Measurements from ENCODE around the gene SPIN1.
A peak's percentile ranks its signal among the peaks of the same experiment; 100 is the strongest.

SPIN1 gene

DNA sequence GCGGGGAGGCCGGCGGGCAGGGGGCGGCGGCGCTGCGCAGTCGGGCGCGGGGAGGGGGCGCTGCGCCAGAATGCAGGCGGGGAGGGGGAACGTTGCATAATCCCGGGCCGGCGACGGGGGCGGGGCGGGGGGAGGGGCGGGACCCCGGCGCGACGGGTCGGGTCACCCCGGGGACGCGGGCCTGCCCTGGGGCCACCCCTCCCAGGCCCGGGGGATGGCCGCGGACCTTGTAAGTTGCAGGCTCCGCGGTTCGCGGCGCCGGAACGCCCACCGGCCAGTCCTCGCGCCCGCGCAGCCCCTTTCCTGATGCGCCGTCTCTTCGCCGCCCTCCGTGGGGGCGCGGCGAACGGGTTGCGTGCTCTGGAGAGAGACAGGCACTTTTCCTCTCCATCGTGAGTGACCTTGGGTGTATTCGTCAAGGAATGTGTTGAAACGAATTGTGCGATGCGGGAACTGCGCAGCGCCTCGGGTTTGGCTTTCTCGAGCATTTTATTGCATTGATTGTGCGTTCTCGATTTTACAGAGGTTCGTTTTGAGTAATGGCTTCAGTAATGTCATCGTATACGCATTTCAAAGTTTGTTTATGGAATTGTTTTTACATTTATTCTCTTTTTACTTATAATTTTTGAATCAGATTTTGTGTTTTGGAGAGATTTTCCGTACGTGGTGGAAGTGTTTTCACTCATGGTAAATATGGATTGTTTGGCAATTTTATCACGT is 802 bp downstream of the SPIN1 start:
- DNase-seq: peak; percentile 3 to 63

DNA sequence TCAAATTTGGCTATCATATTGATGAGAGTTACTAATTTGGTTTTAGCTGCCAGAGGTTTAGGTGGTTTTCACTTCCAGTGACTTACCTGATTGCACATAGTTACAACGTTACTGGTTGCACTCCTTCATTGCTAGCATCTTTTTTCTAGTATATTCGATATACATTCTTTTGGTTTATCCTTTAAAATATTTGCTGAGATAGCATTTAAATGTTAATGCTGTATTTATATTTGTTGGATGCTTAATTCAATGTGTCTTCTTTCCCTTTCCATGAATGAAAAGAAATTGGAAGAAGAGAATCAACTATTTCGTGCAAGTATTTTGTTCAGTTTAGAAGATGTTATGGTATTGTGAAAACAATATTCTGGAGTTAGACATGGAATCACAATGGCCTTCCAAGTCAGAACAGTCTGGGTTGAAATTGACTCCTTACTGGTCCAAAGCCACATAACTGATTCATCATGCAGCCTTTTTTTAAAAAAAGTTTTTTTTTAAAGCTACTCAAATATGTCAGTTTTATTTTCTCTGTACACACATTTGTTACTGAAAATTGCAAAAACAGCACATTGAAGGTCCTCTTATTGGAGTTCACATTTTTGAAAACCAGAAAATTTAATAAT is 2.2 kb downstream of the SPIN1 start:
- DNase-seq: no peak

DNA sequence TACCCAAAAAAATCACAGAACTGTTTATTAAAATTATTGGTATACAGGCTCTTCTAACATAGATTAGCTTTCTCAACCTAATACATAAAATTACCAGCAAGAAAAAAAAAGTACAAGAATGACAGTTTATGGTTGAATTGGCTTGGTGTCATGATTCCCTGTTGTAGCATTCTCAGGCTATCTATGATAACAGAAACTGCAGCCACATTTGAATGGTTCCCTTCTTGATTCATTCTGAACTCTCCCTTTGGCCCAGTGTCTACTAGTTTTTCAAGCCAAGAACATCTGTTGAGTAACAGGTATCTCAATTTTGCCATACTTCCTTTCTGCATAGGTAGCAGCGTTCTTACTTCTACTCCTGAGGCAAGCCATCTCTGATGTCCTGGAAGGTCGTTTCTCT is 3.0 kb downstream of the SPIN1 start:
- DNase-seq: no peak

DNA sequence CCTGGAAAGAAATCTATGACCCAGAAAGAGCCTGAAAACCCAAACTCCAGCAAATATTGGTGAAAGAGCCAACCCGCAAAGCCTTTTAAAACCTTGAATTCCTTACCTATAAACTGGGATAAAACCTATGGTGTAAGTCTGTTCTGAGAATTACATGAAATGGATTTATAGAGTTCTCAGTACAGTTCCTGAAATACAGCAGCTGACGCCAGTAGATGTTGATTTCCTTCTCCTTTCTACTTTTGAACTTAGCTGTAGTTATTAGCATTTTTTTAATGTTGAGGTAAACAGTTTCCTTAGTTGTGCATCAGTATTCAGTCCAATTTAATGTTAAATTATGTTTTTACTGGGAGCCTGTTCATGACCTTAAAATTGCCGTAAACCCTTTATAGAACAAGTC is 3.7 kb downstream of the SPIN1 start:
- DNase-seq: no peak

DNA sequence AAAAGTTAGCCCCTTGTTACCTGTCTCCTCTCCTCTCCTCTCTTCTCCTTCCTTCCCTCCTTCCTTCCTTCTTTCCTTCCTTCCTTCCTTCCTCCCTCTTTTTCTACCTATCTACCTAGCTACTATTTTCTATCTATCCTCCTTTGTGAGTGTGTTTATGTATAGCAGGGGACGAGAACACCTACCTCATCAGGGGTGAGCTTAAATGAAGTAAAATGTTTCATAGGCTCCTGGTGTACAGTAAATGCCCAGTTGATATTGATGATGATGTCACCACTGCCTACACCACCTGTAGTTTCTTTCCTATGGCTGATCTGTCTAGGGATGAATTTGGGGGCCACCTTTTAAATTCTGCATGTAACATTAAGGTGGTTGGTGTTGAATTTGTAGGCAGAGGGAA is 4.3 kb downstream of the SPIN1 start:
- DNase-seq: no peak

DNA sequence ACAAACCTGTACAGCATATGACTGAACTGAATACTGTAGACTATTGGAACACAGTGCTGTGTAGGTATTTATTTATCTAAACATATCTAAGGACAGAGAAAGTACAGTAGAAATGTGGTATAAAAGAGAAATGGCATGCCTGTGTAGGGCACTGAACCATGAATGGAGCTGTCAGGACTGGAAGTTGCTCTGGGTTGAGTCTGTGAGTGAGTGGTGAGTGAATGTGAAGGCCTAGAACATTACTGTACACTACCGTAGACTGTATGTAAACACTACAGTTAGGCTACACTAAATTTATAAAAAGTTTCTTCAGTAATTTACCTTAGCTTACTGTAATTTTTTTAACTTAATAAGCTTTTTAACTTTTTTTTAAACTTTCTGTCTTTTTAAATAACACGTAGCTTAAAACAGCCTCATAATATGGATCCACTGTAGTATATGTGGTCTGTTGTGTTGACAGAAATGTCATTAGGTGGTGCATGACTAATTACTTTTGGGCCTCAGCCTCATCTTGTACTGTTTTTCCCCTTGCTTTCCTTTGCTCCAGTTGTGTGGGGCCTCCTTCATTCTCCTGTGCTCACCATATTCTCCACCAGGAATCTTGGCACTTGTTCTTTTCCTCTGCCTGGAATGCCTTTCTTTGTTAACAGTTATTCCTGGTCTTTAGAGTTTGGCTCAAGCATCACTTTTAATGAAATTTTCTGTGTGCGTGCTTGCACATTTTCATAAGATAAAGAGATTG is 8.8 kb downstream of the SPIN1 start:
- DNase-seq: no peak

DNA sequence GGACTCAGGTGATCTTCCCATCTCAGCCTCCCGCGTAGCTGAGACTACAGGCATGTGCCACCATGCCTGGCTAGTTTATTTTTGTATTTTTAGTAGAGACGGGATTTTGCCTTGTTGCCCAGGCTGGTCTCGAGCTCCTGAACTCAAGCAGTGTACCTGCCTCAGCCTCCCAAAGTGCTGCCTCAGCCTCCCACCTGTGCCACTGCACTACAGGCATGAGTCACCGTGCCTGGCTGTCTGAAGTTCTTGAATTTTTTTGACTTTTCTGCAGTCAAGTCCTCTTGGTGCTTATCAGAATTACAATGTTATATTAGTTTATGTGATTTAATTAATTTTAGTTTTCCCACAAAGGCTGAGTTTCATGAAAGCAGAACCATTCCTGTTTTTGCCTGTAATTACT is 9.8 kb downstream of the SPIN1 start:
- no peak for DNase-seq

DNA sequence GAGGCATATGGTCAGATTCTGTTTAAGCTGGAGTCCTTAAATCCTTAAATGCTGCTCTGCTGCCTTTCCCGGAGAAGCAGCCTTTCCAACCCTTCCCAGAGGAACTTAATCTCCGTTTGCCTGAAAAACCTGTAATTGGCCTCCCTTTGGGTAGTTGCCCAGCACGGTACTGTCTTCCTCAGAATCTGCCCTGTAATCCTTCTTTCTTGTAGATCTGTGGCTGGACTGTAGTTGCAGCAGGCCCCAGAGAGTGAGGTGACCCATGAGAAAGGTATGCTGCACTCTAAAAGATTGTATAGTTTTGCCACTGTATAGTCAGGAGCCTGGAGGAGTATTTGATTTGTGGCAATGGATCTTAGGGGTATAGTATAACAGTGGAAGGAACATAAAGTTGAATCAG is 11.7 kb downstream of the SPIN1 start:
- peak in 1 of 2 experiments; percentile 45 for DNase-seq

DNA sequence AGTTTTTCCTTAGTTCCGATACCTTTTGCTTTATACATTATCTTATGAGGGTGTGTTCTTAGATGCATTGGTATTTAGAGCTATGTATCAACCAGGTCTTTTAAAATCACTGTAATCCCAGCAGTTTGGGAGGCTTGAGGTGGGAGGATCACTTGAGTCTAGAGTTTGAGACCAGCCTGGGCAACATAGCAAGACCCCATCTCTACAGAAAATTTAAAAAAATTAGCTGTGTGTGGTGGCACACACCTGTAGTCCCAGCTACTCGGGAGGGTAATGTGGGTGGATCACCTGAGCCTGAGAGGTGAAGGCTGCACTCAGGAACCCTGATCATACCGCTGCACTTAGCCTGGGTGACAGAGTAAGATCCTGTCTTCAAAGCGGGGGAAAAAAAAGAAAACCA is 15.1 kb downstream of the SPIN1 start:
- DNase-seq: no peak

DNA sequence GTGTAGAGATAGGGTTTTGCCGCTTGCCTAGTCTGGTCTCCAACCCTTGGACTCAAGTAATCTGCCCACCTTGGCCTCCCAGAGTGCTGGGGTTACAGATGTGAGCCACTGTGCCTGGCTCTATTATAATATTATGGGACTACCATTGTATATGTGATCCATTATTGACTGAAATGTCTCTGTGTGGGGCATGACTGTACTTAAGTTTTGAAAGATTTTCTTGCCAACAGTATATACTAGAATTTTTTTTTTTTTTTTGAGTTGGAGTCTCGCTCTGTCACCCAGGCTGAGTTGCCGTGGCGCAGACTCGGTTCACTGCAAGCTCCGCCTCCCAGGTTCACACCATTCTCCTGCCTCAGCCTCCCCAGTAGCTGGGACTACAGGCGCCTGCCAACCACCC is 17.8 kb downstream of the SPIN1 start:
- DNase-seq: no peak

DNA sequence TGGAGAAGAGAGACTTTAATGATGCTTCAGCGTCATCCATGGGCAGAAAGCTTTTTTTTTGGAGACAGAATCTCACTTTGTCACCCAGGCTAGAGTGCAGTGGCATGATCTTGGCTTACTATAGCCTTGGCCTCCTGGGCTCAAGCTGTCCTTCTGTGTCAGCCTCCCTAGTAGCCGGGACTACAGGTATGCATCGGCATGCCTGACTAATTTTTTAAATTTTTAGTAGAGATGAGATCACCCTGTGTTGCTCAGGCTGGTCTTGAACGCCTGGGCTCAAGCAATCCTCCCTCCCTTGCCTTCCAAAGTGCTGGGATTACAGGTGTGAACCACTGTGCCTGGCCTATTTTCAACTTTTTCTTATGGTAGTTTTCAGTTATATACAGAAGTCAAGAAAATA is 23.2 kb downstream of the SPIN1 start:
- DNase-seq: no peak

DNA sequence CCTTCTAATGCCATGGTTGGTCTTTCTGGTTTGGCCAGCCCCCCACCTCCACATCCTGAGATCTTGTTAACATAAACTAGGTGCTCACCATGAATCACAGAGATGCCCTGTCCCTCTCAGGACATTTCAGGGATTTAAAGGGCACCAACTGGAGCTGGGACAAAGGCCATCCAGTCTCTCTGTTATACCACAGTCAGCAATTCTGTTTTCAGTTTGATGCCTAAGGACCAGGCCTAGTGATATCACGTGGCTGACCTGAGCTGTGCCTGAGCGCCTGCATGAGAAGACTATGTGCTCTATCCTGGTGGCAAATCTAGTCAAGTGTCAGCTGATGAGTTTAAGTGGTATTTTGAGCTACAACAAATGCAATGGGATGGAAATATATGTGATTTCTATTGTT is 26.1 kb downstream of the SPIN1 start:
- DNase-seq: no peak

DNA sequence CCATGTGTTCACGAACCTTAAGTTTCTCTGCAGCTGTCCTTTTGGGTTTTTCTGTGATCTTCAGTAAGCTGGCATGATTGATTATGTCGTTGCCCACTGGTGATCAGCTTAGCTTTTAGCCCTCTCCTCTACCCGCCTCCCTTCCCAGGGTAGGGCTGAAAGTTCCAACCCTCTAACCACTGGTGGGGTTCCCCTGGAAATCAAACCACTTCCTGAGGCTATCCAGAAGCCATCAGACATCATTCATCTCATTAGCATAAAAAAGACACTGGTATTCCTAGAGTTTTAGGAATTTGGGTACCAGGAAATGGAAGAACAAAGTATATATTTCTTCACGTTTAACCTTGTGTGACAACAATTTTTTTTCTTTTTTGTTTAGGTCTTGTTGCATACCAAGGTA is 29.8 kb downstream of the SPIN1 start:
- no peak for DNase-seq

DNA sequence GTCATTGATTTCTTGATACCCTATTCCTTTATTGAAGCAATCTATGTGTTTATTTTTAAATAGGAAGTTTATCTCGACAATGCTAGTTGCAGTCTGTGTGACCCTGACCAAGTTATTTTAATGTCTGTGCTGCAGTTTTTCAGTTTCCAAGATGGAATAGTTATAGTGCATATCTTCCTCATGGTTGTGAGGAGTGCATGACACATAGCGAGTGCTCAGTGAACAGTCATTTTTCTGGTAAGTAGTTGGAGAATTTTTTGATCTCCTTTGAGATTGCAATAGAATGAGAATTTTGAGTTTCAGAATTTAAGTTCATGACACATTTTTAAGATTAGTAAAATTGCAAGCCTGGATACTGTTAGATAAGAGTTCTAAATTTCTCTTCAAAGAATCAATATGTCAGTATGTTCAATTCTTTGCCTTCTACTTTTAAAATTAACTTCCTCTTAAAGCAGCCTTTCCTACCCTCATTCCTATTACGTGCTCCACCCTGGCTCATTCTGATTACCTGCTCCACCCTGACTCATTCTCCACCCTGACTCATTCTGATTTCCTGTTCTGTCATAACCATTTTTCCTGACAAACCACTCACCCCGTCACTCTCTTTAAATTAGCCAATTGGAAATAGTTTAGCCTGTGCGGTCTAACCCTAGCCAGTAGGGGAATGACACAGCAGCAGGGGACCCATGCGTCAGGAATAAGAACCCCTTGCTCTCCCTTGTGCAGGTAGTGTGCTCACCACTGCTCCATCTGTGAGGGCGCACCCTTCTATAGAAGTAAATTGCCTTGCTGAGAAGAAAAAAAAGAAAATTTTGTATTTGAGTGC is 30.7 kb downstream of the SPIN1 start:
- no peak for DNase-seq

DNA sequence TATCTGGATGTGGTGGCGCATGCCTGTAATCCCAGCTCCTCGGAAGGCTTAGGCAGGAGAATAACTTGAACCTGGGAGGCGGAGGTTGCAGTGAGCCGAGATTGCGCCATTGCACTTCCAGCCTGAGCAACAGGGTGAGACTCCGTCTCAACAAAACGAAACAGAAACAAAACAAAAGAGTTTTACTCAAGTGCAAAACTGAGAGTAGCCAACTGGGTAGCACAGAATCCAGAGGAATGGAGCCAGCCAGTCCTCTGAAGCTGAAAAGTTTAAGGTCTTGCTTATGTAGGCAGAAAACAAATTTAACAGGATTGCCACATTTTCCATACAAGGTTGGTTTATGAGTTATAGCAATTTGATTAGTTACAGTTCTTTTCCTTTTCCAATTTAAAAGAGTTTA is 32.0 kb downstream of the SPIN1 start:
- no peak for DNase-seq

DNA sequence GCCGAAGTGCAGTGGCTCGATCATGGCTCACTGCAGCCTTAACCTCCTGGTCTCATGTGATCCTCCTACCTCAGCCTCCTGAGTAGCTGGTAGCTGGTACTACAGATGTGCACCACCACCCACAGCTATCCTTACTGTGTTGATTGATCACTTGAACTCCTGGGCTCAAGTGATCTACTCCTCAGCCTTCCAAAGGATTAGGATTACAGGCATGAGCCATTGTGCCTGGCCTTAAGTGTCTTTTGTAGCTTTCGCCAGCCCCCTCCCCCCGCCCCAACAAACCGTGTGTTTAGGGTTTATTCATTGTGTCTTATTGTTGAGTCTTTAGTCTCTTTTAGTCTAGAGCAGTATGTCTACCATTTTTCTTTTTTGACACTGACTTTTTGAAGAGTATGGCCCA is 33.1 kb downstream of the SPIN1 start:
- no peak for DNase-seq

DNA sequence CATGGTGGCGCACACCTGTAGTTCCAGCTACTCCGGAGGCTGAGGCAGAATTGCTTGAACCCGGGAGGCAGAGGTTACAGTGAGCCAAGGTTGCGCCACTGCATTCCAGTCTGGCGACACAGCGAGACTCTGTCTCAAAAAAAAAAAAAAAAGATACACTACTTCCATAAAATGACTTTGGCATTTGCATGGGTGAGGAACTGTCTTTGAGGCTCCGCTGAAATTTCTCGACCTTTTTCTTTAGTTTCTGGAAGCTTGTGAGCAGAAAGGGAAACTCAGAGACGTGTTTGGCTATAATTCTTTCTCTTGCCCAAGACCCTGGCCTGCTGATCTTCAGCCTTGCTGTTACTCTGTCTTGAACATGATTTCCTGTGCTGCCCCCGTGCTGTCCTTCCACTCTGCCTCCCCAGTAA is 37.3 kb downstream of the SPIN1 start:
- DNase-seq: no peak

DNA sequence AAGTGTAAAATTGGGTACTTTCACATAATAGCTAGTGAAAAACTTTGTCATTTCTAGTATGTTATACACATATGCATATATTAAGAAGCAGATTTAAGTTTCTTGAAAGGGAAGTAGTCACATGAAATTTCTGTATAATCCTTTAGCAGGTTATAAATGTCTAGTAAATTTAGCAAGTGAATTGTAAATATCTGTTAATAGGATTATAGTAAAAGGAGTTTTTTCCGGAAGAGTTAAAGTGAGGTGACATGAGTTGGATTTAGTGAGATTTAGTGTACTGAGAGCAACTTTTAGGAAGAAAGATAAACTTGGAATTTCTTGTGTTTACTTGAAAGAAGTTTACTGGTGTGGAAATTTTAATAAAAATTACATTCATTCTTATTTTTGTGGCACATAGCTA is 38.4 kb downstream of the SPIN1 start:
- DNase-seq: no peak

DNA sequence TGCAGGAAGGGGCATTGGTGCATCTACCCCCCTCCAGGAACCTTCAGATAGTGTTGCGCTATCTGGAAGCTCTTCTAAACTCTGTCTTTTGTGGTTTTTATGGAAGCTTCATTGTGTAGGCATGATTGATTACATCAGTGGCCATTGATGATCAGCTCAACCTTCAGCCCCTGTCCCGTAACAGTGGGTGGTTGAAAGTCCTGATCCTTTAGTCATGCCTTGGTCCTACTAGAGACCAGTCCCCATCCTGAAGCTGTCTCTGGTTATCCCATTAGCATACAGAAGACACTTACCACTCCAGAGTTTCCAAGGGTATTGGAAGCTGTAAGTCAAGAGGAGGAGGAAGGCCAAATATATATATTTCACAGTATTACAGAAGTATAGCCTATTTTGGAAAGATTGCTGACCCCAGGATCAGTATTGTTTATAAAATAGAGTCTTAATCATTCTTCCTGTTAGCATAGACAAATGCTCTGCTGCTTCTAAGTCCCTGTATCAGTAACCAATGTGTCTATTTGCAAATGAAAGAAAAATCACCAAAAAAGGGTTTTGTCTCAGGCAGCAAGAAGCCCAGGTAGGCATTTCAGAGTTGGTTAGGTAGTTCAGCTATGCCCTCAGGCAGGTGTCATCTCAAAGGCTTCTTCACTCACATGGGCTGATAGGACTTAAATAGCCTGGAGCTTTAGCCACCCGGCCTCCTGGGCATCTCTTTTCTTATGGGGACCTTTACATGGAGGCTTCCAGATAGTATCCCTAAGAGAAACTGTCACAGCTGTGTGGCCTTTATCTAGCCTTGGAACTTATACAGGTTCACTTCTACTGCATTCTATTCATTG is 41.6 kb downstream of the SPIN1 start:
- no peak for DNase-seq

DNA sequence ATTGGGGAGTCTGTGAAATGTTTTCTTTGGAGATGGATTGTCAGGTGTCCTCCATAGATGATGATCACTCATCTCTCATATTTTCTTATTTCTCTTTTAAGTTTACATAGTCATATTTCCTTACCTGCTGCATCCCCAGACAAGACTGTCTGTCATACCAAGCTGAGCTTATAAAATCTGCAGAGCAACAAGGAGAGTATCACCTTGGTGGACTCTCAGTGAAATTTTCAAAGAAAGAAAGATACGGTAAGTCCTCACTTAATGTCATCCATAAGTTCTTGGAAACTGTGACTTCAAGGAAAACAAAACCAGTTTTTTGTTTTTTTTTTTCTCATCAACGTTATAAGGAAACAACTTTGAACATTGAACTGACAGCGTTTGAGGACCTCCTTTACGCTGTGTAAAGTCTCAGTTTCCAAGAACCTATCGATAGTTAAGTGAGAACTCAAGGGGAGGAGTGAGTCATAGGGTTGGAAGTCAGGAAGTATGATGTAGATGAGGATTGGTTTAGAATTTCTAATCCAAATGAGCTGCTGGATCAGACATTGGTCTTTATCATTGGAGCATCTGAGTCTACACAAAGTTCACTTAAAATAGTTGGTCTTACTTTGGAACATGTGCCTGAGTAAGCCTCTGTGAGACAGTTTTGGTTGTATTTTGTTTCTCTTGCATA is 45.5 kb downstream of the SPIN1 start:
- DNase-seq: peak in 1 of 2 experiments; percentile 11

DNA sequence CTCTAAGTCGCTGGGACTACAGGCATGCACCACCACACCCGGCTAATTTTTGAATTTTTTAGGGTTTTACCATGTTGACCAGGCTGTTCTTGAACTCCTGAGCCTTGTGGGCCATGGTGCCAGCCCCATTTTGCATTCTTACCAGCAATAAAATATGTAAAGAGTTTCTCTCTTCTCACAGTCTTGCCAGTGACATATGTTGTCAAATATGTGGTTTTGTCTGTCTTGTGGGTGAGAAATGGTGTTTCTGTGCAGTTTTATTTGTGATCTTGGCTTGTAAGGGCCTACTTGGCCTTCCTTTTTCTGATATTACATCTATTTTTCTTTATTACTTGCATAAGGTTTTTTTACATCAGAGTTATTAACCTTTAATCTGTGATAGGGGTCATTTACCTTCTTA is 47.1 kb downstream of the SPIN1 start:
- no peak for DNase-seq

DNA sequence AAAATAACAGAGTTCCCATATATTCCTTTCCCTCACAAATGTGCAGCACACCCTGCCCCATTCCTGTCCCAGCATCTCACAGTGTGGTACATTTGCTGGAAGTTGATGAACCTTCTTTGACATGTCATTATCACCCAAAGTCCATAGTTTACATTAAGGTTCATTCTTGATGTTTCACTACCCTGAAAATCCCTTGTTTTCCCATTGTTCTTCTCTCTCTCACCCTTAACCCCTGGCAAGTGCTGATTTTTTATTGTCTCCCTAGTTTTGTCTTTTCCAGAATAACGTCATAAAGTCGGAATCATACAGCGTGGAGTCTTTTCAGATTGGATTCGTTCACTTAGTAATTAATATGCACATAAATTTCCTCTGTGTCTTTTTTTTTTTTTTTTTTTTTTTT is 48.1 kb downstream of the SPIN1 start:
- no peak for DNase-seq

Data from SW 1271 (cell line).